Peyer's patch (tissue), 4 donors: ENCODE measurements around the gene SACM1L.
"Not testable (repeated sequence)": the region's sequence is repeated elsewhere in the genome, so short reads cannot be mapped to it uniquely, and the experiment has no call there.

Source experiments
- CTCF ChIP-seq, 6 experiments: fragments of 450-650 bp in 4 of 6; fragments of 200-600 bp in 2 of 6; sonication (generic) in 1 of 6; IDR thresholded peaks; one replicate each; pipeline ENCODE4 v1.5.1; 2017 to 2019; ENCODE audit warnings: antibody characterized with exemption in 6 of 6, mild to moderate bottlenecking in 3 of 6, moderate library complexity in 1 of 6
- POLR2A ChIP-seq, 2 donors: fragments of 450-650 bp; IDR thresholded peaks; one replicate each; pipeline ENCODE4 v1.5.1; 2017; ENCODE audit warnings: antibody characterized with exemption in 2 of 2, mild to moderate bottlenecking in 2 of 2, moderate library complexity in 2 of 2

- not testable (repeated sequence) for TF ChIP-seq CTCF, POLR2A (IDR thresholded peaks at IDR 0.05)
These were observed 6.0 kb downstream of the SACM1L start for GRCh38 chr3:45695166-45695565.
